ENCODE measurements around the gene FCHSD2. TPM values are rescaled to one million over a fixed set of nuclear protein-coding genes. Genes with fewer than 3 reads are reported as not detected.

Gene FCHSD2
- total and polyA plus RNA-seq, 10 donors: 30.2 to 129 (median 69.7) TPM

GRCh38 chr11:72826191-72826941 lies 315.8 kb downstream of the FCHSD2 start:
- H3K4me3 ChIP-seq: no peak overlapping the region
- intact Hi-C loops (cut with DNase I; ENCODE audit: low total_unique reads): no loop called here
- TF ChIP-seq POLR2AphosphoS5 (IDR thresholded peaks at IDR 0.05): peak; percentile 26 to 66 (median 40)
- TF ChIP-seq POLR2A (IDR thresholded peaks at IDR 0.05): no peak
- peaks cover 0 to 99% (median 72%) of the 10 kb centered on the region in 6 donors for H3K36me3 ChIP-seq
- peak overlapping the region in 7 of 8 donors; percentile 77 to 88 (median 83) for H3K27ac ChIP-seq
- peaks cover 16 to 89% (median 43%) of the 10 kb centered on the region in 6 donors for H3K4me1 ChIP-seq
- H3K9me3 ChIP-seq: no peaks in the 10 kb centered on the region
- DNase-seq: no peak
- 85 to 92% (median 88%) methylated on average over 14 to 15 of the region's 15 CpGs for WGBS, 5 donors
- no peaks in the 10 kb centered on the region for H3K27me3 ChIP-seq (replicated peaks in 1 of 7)

DNA sequence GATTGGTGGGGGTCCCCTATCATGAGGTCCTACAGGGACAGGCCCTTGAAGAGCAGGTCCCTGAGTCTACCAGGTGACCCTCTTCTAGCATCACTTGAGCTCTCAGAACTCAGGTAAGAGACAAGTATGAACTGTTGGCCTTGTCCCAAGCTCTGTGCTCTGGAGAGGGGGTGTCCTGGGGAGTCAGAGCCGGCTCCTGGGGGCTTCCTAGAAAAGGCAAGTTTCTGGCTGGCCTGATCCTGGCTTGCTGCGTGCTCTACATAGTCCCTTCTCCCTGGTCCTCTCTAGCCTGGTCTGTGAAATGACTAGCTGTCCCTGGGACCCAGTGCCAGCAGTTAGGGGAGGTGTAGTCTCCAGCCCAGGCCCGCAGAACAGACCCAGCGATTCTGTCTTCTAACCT lies 316.5 kb downstream of the FCHSD2 start:
- WGBS, 5 donors: 72 to 88% (median 75%) methylated on average over 2 to 4 of the region's 4 CpGs
- Histone ChIP-seq H3K4me1 (peaks cover 13 to 89% (median 49%) of the 10 kb centered on the region in 6 donors), H3K36me3 (peaks cover 0 to 99% (median 76%) of the 10 kb centered on the region in 6 donors), H3K4me3 (no peak overlapping the region), H3K27me3 (replicated peaks in 1 of 7) (no peaks in the 10 kb centered on the region), H3K27ac (peak overlapping the region in 5 of 8 donors; percentile 7 to 88 (median 83)), H3K9me3 (no peaks in the 10 kb centered on the region)
- intact Hi-C loops (cut with DNase I; ENCODE audit: low total_unique reads): no loop called here
- TF ChIP-seq POLR2AphosphoS5 (IDR thresholded peaks at IDR 0.05) (no peak), POLR2A (IDR thresholded peaks at IDR 0.05) (no peak), CTCF (IDR thresholded peaks at IDR 0.05 in 8 of 11, conservative IDR thresholded peaks at IDR 0.05 in 3 of 11) (no peak)
- no peak for DNase-seq

DNA sequence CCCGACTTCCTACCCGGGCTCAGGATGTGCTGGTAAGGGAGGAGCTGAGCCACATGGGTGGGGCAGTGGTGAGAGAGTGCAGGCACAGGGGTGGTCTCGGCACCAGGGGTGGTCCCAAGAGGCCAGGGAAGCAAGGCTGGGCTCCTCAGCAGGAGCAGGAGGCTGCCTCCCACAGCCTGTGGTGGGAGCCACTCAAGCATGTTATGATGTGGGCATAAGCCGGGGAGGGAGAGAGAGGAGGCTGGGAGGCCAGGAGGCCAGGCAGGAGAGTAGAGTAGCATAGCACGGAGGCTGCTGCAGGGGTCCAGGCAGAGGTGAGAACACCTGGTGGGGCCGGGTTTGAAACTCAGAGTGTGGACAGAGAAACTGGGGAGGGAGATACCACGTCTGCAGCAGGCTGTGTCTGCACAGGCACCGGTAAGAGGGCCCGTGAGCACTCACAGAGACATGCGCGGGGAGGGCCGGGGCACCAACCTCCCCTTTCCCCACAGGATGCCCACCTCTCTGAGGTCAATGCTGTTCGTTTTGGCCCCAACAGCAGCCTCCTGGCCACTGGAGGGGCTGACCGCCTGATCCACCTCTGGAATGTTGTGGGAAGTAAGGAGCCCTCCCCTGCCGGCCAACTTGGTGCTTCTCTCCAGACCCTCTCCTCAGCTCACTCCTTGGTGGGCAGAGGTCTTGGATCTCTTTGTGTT lies 317.2 kb downstream of the FCHSD2 start:
- H3K27ac ChIP-seq: peak overlapping the region in 5 of 8 donors; percentile 3 to 88 (median 83)
- H3K27me3 ChIP-seq (replicated peaks in 1 of 7): no peaks in the 10 kb centered on the region
- 72 to 82% (median 76%) methylated on average over 14 to 15 of the region's 15 CpGs for WGBS, 5 donors
- TF ChIP-seq POLR2A (IDR thresholded peaks at IDR 0.05): no peak
- TF ChIP-seq CTCF (IDR thresholded peaks at IDR 0.05 in 8 of 11, conservative IDR thresholded peaks at IDR 0.05 in 3 of 11): no peak
- peak; percentile 43 to 78 (median 50) for TF ChIP-seq POLR2AphosphoS5 (IDR thresholded peaks at IDR 0.05)
- H3K4me1 ChIP-seq: peaks cover 13 to 89% (median 51%) of the 10 kb centered on the region in 6 donors
- intact Hi-C loops (cut with DNase I; ENCODE audit: low total_unique reads): no loop called here
- peaks cover 0 to 99% (median 78%) of the 10 kb centered on the region in 6 donors for H3K36me3 ChIP-seq
- no peak for DNase-seq
- H3K4me3 ChIP-seq: no peak overlapping the region
- H3K9me3 ChIP-seq: no peaks in the 10 kb centered on the region

- TF ChIP-seq CTCF (IDR thresholded peaks at IDR 0.05 in 8 of 11, conservative IDR thresholded peaks at IDR 0.05 in 3 of 11): no peak
- no peak for TF ChIP-seq POLR2A (IDR thresholded peaks at IDR 0.05)
- TF ChIP-seq POLR2AphosphoS5 (IDR thresholded peaks at IDR 0.05): peak; percentile 19 to 57 (median 24)
- Histone ChIP-seq H3K9me3 (no peaks in the 10 kb centered on the region), H3K27ac (peak overlapping the region in 3 of 8 donors; percentile 3 to 88 (median 84)), H3K4me1 (peaks cover 13 to 82% (median 50%) of the 10 kb centered on the region in 6 donors), H3K27me3 (replicated peaks in 1 of 7) (no peaks in the 10 kb centered on the region), H3K36me3 (peaks cover 0 to 99% (median 77%) of the 10 kb centered on the region in 6 donors), H3K4me3 (no peak overlapping the region)
- intact Hi-C loops (cut with DNase I; ENCODE audit: low total_unique reads): no loop called here
- no peak for DNase-seq
- 73 to 93% (median 90%) methylated on average over 7 of the region's 7 CpGs for WGBS, 5 donors
These were observed 318.1 kb downstream of the FCHSD2 start for GRCh38 chr11:72824020-72824419.
